Measurements from ENCODE around the gene ENOX1. TPM values are rescaled to one million over a fixed set of nuclear protein-coding genes. Genes with fewer than 3 reads are reported as not detected.
A peak's percentile ranks its signal among the peaks of the same experiment; 100 is the strongest.

Gene ENOX1
- polyA plus RNA-seq, 1 donor = 8.2 TPM

DNA sequence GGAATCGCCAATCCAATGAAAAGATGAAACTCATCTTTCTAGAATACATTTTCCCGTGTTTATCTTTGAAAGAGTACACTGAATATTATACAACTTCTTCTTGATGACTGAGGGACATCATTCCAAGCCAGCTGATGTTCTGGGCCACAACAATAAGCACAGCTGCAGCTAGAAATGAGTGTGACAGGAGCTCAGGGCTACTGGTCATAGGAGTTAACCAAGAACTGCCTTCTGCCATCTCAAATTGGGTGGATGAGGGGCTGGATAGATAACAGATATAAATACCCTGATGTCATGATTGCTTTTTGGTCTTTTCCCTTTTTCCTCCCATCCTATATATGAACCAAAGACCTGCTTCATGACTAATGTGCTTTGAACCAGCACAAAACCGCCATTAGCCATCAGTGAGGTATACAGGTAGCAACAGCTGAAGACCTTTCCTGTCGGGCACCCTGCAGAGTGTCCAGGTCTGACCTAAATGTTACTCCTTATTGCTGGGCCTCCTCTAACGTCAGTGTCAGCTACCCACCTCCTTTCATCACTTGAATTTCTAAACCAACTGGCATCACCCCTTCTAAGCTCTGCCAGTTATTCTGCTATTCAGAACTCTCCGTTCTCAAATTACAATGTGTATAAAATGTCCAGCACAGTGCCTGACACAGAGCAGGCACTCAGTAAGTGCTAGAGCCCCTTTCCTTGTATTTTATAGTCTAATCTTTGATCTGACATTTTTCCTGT lies 178.2 kb downstream of the ENOX1 start:
- no peak for DNase-seq (ENCODE audit: low read depth)

DNA sequence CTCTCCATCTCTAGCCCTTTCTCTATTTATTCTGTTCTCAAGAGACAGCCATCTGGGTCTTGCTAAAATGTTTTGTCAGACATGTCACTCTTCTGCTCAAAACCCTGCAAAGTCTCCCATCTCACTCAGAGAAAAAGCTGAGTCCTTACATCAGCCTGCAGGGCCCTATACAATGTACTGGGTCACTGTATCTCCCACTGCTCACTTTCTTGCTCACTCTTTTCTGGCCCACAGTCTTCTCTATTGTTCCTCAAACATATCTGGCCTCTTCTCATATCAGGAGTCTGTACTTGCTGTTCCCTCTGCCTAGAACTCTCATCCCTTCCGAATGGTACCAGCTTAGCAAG lies 189.2 kb downstream of the ENOX1 start:
- DNase-seq (ENCODE audit: low read depth) = no peak

DNA sequence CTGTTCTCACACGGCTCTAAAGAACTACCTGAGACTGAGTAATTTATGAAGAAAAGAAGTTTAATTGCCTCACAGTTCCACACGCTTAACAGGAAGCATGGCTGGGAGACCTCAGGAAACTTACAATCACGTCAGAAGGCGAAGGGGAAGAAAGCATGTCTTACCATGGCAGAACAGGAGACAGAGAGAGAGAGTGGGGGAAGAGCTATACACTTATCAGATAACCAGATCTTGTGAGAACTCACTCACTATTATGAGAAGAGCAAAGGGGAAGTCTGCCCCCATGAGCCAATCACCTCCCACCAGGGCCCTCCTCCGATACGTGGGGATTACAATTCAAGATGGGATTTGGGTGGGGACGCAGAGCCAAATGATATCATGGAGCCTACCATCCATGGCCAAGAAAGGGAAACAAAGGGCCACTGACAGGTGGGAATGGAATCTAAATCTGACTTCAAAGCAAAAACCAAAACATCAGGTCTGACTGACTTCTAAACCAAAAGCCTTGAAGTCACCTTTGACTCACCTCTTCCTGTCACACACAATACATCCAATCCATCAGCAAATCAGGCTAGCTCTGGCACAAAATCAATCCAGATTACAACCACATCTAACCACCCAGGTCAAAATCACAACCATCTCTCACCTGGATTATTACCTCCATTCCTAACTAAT lies 189.7 kb downstream of the ENOX1 start:
- DNase-seq (ENCODE audit: low read depth) = no peak

DNA sequence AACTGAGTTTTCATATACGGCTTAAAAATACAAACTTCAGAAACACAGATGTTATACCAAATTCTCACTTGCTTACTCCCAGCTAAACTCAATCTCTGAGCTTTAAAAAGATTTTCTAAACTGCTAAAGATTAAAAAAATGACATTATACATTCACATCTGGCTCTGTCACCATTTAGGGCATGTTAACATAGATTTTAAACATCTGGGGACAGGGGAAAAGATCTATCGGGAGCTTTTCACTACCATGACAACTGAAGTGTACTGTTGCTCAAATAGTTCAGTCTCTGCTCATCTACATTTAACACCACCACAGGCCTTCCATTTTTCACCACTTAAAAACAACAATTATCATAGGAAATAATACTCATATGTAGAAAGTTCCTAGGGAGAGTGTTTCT lies 190.8 kb downstream of the ENOX1 start:
- no peak for DNase-seq (ENCODE audit: low read depth)

DNA sequence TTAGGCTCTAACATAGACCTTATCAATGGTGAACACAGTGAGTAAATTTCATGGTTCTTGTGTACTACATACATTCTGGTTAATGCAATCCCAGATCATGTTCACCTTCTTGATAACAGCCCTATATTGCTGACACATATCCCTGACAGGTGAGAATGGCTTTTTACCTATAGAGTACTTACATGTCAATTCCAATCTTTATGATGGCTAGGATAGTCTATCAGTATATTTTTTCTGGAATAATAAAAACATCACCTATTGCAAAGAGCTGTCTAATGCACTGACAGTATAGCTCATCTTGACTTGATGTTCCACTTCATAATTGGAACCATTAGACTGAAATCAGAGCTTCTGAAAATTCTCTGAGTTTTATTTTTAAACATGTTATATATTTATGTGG lies 199.4 kb downstream of the ENOX1 start:
- DNase-seq (ENCODE audit: low read depth) = no peak

DNA sequence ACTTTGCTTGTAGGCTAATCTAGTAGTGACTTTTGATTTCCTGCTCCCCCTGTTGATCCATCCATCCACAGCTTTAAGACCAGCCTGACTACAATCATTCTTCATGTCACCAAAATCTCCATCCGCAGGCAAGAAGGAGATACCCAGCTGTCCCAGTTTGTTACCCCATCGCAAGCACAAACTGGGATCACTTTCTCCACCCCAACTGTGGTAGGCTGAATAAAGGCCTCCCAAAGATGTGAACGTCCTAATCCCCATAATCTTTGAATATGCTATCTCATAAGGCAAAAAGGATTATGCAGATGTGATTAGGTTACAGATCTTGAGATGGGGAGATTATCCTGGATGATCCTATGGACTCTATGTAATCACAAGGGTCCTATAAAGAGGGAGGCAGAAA lies 202.0 kb downstream of the ENOX1 start:
- no peak for DNase-seq (ENCODE audit: low read depth)

DNA sequence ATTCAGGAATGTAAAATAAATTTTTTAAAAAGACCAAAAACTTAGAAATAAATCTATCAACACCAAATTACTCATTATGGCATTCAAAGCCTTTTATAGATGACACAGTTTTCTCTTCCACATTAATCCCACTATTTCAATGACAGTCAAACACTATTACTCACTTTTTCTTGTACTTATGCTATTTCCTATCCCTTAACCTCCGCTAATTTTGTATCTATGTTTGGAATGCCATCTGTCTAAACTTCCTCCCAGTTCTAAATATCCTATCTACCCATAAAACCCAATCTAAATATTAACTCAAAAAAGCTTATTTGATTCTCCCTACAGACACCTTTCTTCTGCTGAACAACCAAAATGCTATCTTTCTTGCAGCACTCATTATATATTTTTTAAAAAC lies 203.5 kb downstream of the ENOX1 start:
- no peak for DNase-seq (ENCODE audit: low read depth)

DNA sequence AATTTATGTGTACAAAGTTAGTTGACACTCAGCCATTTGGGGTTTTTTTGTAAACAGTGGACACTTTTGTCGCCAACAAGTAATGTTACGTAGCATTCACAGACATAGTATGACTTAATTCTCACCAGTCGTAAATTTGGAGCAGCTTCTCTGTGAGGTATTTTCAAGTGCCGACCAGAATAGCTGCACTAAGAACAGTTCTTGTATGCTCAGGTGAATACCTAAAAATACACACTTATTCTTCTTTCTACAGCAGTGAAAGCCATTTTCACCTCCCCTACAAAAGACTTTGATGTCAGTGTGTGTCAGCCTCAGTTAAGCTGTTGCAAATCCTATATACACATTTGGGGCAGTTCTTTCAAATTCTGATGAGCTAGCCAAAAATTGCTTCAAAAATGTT lies 206.5 kb downstream of the ENOX1 start:
- no peak for DNase-seq (ENCODE audit: low read depth)

DNA sequence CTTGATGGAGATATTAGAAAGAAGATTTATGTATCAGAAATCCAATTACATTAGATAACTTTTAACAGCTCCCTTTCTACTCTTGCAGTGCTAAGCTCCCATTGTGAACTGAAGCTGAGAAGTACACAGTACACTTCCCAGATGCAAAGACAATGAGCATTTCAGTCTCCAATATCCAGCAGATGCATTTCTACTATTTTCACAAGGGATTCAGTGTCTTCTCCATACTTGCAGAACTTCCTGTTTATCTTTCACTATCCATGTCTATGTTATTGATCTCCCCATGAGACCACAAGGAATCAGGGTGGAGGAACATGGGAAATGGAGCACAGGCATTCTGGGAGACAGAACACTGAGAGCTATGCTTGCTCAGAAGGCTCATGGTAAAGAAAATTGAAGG lies 207.5 kb downstream of the ENOX1 start:
- DNase-seq (ENCODE audit: low read depth) = no peak

DNA sequence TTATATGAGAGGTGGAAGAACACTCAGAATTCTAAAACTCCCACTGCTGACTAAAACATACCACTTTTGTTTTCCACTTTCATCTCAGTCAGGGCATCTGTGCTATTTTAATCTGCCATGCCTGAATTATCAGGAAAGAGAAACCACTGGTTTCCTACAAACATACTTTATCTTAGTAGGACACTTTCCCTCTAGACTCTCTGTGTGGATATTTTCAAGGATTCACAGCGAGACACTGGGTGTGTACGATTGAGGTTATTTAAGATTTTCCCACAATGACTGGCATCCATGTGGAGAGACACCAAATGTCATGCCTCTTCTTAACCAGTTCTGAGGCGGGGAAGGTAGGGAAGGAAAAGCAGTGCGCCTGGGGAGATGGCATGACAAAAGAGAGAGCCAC lies 212.2 kb downstream of the ENOX1 start:
- no peak for DNase-seq (ENCODE audit: low read depth)

DNA sequence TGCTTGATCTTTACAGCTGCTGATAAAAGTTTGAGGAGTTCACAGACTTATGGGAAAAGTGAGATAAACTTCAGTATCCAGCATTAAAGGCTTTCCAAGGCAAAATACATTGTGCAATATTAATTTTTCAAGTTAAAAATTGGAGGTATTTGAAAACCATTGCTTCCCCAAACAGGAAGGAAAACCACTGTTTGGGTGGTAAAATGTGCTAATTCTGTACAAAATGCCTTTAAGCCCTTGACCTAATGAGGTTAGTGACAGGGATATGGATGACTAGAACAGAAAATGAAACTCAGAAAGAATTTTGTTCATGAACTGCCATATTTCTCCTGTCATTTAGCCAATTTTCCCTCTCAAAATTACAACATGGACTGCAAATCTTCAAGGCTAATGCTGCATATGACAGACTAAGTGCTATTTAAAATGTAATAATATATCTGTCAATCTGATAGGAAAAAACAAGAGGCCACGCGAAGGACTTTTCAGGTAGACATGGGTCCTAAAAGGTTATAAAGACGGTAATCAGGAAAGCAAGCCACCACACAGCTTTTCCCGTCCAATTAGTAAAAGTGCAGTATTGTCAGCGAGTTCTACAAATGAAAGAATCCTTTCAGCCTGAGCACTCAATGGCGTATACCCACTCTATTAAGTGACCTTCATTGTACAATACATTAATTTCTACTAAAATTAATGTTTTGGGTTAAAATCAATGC lies 212.8 kb downstream of the ENOX1 start:
- no peak for DNase-seq (ENCODE audit: low read depth)

DNA sequence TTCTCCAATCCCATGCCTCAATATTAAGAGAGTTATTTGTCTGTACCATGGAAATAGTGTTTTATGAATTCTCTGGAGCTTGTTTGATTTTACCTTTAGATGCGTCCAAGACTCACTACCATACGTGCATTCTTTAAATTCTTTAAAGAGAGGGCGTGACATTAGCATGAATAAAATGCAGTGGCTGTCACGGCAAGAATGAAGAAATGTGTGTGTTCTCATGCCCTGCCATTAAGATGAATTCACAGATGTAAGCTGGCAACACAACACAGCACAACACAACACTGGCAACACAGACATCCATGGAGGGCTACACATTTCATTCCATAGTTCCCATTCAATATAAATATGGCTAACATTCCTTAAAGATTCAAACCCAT lies 213.4 kb downstream of the ENOX1 start:
- DNase-seq (ENCODE audit: low read depth) = no peak

DNA sequence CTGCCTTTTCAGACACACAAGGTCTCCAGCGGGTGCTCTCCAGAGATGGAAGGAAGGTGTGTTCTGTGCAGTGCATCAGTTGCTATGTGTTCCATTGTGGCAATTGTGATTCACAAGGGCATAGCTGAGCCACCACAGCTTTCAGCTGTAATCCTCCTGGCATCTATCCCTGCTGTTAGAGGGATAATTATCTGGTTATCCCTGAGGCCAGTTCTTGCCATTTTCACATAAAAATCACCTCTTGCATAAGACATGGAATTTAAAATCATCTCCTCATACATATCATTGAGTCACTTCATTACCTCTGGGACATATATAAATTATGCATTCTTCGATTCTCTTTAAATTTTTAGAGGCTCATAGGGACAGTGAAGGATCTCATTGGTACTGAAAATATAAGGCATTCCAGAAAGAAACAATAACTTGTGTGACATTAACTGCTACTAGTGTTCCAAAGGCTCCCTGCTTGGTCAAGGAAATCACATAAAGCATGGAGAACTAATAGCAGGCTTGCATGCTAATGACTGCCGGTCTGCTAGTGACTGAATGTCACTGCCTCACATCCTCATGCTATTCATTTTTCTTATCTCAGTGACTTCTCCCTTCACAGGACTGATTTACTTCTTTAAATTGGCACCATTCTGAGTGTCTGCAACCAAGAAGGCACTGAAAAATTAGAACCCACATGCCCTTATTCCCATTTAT lies 214.0 kb downstream of the ENOX1 start:
- no peak for DNase-seq (ENCODE audit: low read depth)

DNA sequence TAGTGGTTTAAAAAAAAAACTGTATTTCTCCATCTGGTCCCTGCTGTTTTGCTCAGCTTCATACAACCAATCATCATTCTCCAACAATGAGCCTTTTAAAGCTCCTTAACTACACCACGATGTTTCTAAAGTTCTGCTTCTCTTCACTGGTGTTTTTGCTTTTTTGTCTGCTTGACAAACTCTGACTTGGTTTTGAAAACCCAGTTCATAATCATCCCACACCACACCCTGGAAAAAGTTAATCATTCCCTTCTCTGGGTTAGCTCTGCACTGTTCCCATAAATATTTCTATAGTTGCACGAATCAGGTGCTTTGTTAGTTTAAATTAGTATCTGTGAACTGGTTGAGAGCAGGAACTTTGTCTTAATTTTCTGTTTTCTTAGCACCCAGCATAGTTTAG lies 217.1 kb downstream of the ENOX1 start:
- DNase-seq (ENCODE audit: low read depth) = no peak

DNA sequence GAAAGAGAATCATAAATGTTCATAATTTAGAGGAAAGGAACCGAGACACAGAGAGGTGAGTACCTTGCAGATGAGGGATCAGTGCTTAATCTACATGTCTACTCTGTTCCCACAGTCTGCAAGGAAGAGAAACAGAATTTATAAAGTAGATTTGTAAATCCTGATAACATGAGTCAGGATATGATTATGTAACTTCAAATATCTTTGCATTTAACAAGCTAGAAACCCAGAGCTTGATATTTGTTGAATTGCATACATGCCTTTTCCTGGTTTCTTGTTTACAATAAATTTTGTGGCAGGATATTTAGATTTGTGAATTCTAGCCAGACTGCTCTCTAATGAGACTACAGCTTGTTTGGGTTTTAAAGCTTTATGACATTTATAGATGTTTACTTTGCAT lies 219.2 kb downstream of the ENOX1 start:
- no peak for DNase-seq (ENCODE audit: low read depth)

DNA sequence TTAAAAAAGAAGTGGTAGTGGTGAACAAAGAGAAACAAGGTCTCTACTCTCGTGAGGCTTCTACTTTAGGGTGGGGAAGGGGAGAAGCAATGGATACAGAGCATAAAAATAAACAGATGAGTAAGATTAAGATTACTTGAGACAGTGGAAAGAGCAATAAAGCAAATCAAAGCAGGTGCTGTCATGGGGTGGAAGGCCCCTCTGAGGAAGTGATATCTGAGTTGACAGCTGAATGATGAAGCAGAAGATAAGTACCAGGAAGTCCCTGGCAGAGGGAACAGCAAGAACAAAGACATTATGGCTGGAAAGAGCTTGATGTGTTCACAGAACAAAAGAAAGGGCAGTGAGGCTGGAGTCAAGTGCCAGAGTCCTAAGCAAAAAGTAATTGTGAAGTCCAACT lies 221.8 kb downstream of the ENOX1 start:
- DNase-seq (ENCODE audit: low read depth) = no peak

DNA sequence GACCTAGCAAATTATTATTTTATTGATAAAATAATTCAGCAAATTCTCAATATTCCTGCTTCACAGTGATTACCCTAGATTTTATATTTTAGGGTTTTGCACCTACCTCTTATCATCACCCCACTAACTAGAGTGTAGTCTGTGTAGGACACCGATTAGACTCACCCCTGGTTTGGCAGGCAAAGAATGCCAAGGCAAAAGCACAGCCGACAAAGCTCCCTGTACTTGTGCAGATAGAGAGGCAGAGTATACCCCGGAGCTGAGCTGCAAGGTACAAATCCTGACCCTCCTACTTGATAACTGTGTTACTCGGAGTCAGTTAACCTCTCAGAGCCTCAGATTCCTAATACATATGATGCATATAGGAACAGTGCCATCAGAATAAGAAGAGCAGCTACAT lies 225.7 kb downstream of the ENOX1 start:
- DNase-seq (ENCODE audit: low read depth) = no peak

DNA sequence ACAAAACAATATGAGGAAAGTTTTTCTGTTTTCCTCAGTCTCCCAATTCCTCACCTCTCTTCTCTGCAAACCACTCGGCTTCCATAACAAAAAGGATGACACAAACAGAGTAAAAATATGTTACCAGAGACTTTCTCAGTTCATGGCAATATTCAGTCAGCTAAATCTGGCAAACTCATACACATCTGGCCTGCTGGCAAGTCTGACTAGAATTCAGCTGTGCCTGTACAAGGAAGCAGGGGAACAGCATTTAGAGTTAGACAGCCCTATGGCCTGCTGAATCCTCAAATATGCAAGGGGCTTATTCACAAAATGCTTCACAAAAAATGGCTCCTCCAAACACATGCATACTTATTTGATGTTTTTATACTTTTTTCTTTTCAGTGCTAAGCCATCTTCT lies 227.8 kb downstream of the ENOX1 start:
- DNase-seq (ENCODE audit: low read depth) = peak; percentile 55

DNA sequence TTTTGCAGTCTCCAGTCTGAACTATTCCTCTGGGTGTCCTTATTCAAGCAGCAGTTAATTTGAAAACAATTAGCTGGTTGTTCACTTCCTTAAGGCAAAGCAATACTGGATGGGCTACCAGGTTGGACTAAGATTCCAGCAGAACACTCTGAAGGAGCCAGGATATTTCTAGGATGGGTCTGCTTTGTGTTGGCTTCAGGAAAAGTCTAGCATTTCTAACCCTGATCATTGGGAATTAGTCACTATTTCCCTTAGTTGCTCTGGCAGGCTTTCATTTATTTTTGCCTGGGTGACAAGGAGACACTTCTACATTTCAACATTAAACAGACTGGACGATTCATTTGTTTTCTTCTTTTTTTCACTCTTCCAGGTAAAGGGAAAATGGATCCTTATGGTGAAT lies 228.4 kb downstream of the ENOX1 start:
- DNase-seq (ENCODE audit: low read depth) = no peak

DNA sequence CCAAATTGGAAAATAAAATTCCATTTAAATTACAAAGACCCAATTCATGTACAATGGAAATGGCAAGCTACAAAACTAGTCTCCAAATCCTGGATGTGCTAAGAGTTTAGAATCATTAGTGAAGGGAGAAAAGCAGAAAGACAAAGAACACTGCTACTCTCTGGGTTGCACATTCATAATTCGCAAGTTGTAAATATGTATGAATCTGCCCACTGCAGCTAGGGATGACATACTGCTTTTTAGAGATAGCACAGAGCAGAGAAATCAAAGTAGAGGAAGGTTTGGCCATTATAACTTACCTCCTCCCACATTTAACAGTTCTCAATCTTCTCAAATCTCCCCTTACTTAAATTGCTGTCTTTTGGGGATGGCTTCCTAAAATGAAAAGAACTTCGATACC lies 231.1 kb downstream of the ENOX1 start:
- no peak for DNase-seq (ENCODE audit: low read depth)

DNA sequence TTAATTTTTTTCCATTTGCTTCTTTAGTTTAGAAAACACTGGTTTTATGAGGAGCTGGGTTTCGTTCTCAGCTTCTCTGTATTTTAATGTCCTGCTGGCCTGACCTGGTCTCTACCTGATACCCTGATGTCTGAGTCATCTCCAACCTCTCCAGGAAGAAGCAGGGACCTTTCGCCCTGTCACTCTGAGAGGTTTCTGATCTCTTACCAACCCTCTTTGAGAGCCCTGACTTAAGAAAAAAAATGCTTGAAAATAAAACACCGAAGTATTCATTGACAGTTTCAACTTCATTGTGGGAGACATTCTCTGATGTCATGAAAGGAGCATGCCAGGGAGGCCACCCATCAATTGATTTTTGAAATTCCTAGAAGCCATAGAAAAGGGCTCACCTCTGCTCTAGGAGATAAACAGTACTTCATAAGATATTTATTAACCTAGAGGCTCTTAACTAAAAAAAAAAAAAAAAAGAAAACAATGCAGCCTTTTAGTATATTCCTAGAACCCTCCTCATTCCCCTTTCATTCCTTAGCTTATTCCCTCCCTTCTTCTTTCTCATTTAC lies 234.8 kb downstream of the ENOX1 start:
- DNase-seq (ENCODE audit: low read depth) = no peak

DNA sequence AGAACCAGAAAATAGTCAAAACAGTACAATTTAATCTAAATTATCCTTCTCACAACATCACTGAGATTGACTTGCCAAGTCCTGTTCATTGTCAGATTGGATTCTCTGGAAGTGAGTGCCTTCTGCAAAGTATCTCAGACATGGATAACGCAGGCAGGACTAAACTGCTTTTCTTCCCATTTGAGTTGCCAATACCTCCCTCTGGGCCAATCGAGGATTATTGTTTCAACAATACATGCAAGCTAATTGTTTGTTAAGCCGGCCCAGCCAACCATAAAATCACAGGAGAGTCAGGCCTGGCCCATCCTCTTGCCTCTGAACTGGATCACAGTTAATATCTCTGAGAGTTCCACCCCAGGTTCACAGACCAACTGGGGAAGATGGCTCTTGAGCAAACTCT lies 240.0 kb downstream of the ENOX1 start:
- DNase-seq (ENCODE audit: low read depth) = no peak

All from forelimb muscle (tissue), 1 donor.